ENCODE data around the gene ARMC2.

ARMC2 gene

DNA sequence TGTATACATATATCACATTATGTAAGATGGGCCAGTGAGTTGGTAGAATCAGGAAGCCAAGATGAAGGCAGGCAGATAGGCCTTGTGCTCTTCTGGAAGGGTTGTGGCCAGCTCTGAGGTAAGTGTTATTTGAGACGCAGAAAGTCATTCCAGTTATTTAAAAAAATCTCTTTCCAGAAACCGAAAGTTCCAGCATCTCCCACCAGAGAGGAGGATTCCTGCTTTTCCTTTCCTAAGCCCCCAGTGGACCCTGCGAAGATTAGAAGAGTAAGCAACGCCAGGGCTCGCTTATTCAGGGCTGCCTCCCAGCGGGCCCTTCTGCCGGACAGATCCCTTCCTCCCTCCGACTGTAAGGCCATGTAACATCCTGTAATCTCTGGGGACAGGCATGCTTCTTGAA is 20.4 kb downstream of the ARMC2 start:
- Mint-ChIP-seq H3K27ac (no peak overlapping the region), H3K9me3 (no peaks in the 10 kb centered on the region), H3K4me1 (peaks cover 13 to 23% of the 10 kb centered on the region in 2 donors), H3K27me3 (no peaks in the 10 kb centered on the region), H3K36me3 (peaks cover 11 to 25% of the 10 kb centered on the region in 2 donors), H3K4me3 (no peak overlapping the region)
- ATAC-seq (replicated peaks) (no peak), DNase-seq (no peak)

DNA sequence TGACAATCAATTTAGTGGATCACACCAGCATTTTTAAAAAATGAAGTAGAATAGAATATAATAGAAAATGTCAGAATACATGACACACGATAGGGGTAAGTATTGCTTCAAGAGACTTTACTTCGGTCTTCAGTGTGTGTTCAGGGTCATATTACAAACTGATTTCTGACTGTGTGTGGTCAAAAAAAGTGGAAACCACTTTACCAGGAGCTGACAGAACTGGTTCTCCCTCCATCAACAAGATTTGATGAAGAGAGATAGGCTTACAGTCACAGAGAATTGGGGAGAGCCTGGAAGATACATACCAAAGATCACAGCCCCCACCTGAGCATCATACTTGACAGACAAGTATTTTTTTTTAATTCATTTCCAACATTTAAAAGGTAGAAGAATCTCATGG is 21.7 kb downstream of the ARMC2 start:
- H3K36me3 Mint-ChIP-seq = peaks cover 7 to 16% of the 10 kb centered on the region in 2 donors
- no peak for DNase-seq
- peaks cover 20 to 35% of the 10 kb centered on the region in 2 donors for H3K4me1 Mint-ChIP-seq
- ATAC-seq (replicated peaks) = no peak
- no peaks in the 10 kb centered on the region for H3K9me3 Mint-ChIP-seq
- H3K27ac Mint-ChIP-seq = no peak overlapping the region
- no peaks in the 10 kb centered on the region for H3K27me3 Mint-ChIP-seq
- no peak overlapping the region for H3K4me3 Mint-ChIP-seq

DNA sequence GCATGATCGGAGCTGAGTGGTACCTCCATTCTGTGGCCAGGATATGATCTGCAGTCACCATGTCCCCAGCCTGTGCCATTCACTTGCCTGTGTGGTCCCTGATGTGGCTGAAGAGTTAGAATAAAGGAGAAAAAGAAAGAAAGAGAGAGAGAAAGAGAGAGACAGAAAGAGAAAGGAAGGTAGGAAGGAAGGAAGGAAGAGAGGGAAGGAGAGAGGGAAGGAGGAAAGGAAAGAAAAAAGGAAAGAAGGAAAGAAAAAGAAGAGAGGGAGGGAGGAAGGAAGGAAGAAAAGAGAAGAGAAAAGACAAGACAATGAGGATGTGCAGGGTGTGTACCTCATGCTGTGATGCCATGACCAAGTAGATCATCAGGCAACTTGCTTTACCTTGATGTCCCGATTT is 22.1 kb downstream of the ARMC2 start:
- Mint-ChIP-seq H3K4me1 (peaks cover 24 to 39% of the 10 kb centered on the region in 2 donors), H3K9me3 (no peaks in the 10 kb centered on the region), H3K27me3 (no peaks in the 10 kb centered on the region), H3K27ac (no peak overlapping the region), H3K4me3 (no peak overlapping the region), H3K36me3 (peaks cover 7 to 16% of the 10 kb centered on the region in 2 donors)
- DNase-seq (no peak), ATAC-seq (replicated peaks) (no peak)

DNA sequence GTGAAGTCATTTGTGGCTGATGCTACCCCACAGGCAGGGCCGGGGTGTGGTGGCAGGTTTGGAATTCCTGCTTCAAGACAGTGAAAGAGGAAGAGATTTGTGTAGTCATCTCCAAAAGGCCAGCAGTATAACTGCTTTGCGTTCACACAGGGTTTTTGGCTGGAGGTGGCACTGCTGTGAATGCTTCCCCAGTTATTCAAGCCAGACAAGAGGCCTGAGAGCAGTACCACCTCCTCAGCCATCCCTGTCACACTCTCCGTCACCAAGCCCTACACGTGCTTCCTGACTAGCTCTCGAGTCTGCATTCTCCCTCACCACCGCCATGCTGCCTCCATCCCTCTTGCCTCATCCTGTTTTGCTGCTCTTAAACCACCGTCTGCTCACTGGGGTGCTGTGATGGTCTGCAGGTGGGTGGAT is 23.9 kb downstream of the ARMC2 start:
- Mint-ChIP-seq H3K9me3 (no peaks in the 10 kb centered on the region), H3K4me1 (peaks cover 24 to 42% of the 10 kb centered on the region in 2 donors), H3K27me3 (no peaks in the 10 kb centered on the region), H3K27ac (no peak overlapping the region), H3K4me3 (peak overlapping the region in 1 of 2 donors; percentile 56), H3K36me3 (peaks cover 7 to 12% of the 10 kb centered on the region in 2 donors)
- DNase-seq (no peak), ATAC-seq (replicated peaks) (peak in 1 of 2 donors; percentile 5)

DNA sequence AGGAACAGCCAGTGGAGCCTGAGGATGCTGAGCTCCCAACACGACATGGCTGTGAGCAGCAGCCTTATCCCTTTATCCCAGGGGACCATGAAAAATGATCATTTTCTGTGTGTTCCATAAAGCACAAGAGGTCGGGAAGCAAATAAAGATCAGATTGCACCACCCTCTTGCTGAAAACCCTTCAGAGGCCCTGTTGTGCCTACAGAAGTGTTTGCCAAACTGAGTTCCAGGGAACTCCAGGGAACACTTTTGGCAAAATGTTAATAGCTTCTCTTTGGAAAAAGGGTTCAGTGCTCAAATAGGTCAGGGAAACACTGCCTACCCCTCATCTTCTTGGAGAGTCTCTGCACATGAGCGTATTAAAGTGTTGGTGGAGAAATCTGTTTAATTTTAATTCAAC is 24.4 kb downstream of the ARMC2 start:
- H3K9me3 Mint-ChIP-seq = no peaks in the 10 kb centered on the region
- peaks cover 6 to 12% of the 10 kb centered on the region in 2 donors for H3K36me3 Mint-ChIP-seq
- DNase-seq (no peak), ATAC-seq (replicated peaks) (no peak)
- H3K4me1 Mint-ChIP-seq = peaks cover 24 to 42% of the 10 kb centered on the region in 2 donors
- H3K4me3 Mint-ChIP-seq = peak overlapping the region in 1 of 2 donors; percentile 56
- no peaks in the 10 kb centered on the region for H3K27me3 Mint-ChIP-seq
- H3K27ac Mint-ChIP-seq = no peak overlapping the region

DNA sequence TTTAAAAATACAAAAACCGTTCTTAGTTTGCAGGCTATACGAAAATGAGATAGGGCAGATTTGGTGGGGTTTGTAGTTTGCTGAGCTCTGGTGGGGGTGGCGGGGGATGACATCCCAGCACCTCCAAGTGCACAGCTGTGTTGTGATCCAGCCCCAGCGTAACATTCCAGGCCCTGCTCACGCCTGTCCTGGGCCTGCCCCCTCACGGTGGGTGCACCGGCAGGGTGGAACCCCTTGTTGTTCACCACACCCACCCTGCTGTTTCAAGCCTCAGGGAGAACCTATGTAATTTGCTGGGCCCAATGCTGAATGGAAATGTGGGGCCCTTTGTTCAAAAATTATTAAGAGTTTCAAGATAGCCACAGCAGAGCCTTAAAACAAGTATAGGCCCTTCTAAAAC is 25.0 kb downstream of the ARMC2 start:
- H3K27ac Mint-ChIP-seq = no peak overlapping the region
- DNase-seq = no peak
- no peak for ATAC-seq (replicated peaks)
- H3K27me3 Mint-ChIP-seq = no peaks in the 10 kb centered on the region
- H3K4me3 Mint-ChIP-seq = no peak overlapping the region
- peaks cover 9 to 19% of the 10 kb centered on the region in 2 donors for H3K36me3 Mint-ChIP-seq
- peaks cover 26 to 42% of the 10 kb centered on the region in 2 donors for H3K4me1 Mint-ChIP-seq
- no peaks in the 10 kb centered on the region for H3K9me3 Mint-ChIP-seq

DNA sequence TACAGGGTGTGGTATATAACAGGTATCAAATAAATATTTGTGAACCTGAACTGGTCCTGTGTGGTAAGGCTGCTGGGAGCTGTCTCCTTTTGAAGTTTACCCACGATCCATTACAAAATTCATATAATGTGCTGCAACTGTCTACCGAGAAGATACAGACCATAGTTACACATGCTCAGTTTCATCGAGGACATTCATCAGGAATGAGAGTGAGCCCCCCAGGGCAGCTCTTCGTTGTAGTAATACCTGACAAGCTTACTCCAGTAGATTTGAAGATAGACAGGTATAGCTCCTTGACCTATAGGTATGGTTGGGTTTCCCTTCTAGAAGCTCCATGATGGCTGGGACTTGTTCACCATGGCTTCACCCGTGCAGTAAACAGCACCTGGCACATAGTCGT is 25.7 kb downstream of the ARMC2 start:
- peak overlapping the region; percentile 77 for H3K27ac Mint-ChIP-seq
- ATAC-seq (replicated peaks) (no peak), DNase-seq (no peak)
- H3K9me3 Mint-ChIP-seq = peaks cover 1 to 3% of the 10 kb centered on the region in 2 donors
- H3K4me3 Mint-ChIP-seq = peak overlapping the region; percentile 43 to 68
- peaks cover 26 to 42% of the 10 kb centered on the region in 2 donors for H3K4me1 Mint-ChIP-seq
- no peaks in the 10 kb centered on the region for H3K27me3 Mint-ChIP-seq
- peaks cover 13 to 24% of the 10 kb centered on the region in 2 donors for H3K36me3 Mint-ChIP-seq

DNA sequence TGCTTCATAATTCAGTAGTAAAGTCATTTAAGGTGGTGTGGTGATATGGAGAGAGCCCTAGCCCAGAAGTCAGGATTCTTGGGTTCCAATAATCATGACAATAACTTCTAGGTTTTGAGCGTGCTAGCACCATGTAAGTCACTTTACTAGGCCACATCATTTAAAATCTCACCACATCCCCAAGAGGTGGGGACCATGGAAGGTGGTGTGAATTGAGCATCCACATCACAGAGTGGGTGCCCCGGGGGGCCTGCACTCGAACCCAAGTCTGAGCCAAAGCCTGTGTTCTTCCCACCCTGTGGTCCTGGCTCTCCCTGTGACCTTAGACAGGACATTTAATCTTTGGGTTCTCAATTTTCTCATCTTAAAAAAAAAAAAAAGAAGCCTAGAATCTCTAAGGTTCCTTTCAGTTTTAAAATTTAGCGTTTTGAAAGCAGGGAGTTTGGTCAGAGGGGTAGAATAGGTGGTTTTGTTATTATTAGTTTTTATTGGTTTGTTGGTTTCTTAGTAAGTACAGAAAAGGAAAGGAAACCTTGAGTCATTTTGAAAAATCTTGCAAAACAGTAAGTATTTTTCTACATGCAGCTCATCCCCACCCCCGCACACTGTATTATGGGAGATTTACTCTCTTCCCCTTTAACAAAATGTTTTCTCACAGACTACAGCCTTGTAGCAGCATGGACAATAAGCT is 26.4 kb downstream of the ARMC2 start:
- Mint-ChIP-seq H3K4me3 (peak overlapping the region; percentile 43 to 68), H3K36me3 (peaks cover 16 to 30% of the 10 kb centered on the region in 2 donors), H3K9me3 (peaks cover 6% of the 10 kb centered on the region in 2 donors), H3K4me1 (peaks cover 26 to 42% of the 10 kb centered on the region in 2 donors), H3K27ac (peak overlapping the region; percentile 77), H3K27me3 (no peaks in the 10 kb centered on the region)
- ATAC-seq (replicated peaks) (peak; percentile 89 to 90), DNase-seq (peak; percentile 41)

DNA sequence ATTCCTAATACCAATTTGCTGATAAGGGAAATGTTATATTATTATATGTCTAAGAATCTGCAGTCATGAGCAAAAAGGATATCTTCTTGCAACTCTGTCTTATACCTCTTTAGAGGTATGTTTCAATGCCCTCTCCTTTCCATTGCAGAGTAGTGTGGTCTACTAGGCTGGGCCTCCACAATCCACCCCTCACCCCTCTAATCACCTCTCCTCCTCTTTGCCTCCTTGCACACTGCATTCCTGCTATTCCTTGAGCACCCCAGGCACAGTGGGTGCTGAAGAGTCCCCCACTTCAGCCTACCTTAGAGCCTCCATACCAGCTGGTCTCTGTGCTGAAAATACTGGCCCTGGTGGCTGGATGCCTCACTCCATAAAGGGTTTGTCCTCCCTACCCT is 26.9 kb downstream of the ARMC2 start:
- DNase-seq = no peak
- Mint-ChIP-seq H3K9me3 (peaks cover 6% of the 10 kb centered on the region in 2 donors), H3K27me3 (no peaks in the 10 kb centered on the region), H3K36me3 (peaks cover 19 to 34% of the 10 kb centered on the region in 2 donors), H3K4me1 (peaks cover 26 to 42% of the 10 kb centered on the region in 2 donors), H3K4me3 (peak overlapping the region; percentile 9 to 26), H3K27ac (peak overlapping the region; percentile 14)
- peak; percentile 49 to 50 for ATAC-seq (replicated peaks)

DNA sequence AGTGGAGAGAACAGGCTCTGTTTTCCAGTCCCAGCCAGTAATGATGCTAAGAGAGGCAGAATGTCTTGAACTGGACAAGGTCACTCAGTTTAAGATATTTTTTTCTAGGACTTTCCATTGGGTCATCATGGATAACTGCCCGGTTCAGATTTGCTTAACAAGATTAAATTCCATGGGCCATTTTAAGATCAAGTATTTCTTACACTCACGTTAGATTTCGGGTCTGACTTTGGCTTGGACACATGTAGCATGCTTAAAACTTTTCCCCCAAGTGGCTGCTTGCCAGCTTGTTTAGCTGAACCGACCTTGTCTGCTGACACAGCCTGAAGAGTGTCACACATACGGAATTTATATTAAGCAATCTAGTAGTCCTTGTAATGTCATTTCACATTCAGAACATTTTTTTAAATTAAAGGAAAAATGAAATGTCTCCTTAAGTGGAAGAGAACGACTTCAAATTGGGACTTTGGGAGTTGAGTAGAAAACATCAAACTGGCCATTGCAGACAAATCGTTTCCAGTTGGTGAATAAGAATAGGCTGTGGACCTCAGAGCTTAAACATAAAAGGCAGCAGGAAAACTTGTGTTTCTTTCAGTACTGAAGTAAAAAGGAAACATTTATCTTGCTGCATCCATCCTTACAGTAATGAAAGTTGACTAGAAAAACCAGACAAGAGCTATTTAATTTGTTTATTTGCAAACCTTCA is 29.0 kb downstream of the ARMC2 start:
- peaks cover 21 to 36% of the 10 kb centered on the region in 2 donors for H3K4me1 Mint-ChIP-seq
- peaks cover 6 to 10% of the 10 kb centered on the region in 2 donors for H3K9me3 Mint-ChIP-seq

DNA sequence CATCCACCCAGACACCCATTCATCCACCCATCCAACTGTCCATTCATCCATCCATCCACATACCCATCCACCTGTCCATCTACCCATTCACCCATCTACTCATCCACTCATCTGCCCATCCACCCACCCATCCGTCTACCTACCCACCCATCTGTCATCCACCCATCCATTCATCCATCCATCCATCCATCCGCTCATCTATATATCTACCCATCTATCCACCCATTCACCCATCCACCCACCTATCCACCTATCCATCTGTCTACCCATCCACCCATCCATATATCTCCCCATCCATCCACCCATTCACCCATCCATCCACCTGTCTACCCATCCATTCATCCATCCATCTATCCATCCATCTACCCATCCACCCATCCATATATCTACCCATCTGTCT is 30.7 kb downstream of the ARMC2 start:
- DNase-seq (no peak), ATAC-seq (replicated peaks) (no peak)
- peaks cover 8 to 10% of the 10 kb centered on the region in 2 donors for H3K9me3 Mint-ChIP-seq
- peaks cover 21 to 35% of the 10 kb centered on the region in 2 donors for H3K36me3 Mint-ChIP-seq
- no peak overlapping the region for H3K4me3 Mint-ChIP-seq
- H3K27ac Mint-ChIP-seq = no peak overlapping the region
- peaks cover 19 to 39% of the 10 kb centered on the region in 2 donors for H3K4me1 Mint-ChIP-seq
- no peaks in the 10 kb centered on the region for H3K27me3 Mint-ChIP-seq

More for the DNA sequence above, 29.0 kb downstream of the ARMC2 start:
- DNase-seq (no peak), ATAC-seq (replicated peaks) (no peak)
- Mint-ChIP-seq H3K27me3 (no peaks in the 10 kb centered on the region), H3K27ac (no peak overlapping the region), H3K4me3 (no peak overlapping the region), H3K36me3 (peaks cover 21 to 38% of the 10 kb centered on the region in 2 donors)

DNA sequence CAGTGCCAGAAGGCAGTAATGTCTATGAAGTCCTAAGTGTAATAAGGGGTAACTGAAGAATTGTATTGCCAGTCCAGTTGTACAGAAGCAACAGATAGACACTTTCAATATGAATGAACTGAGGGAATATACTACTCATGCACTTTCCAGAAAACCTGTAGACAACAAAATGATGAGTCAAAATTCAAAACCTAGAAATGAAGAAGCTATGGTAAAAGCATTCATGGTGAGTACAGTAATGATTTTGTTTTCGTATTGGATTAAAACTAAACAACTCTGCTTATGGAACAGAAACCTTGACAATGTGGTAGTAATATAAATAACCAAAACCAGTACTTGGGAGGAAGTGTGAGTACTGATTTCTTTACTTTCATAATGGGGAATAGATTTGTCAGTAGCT is 35.0 kb downstream of the ARMC2 start:
- Mint-ChIP-seq H3K36me3 (peaks cover 17 to 30% of the 10 kb centered on the region in 2 donors), H3K4me3 (no peak overlapping the region), H3K27ac (peak overlapping the region; percentile 56), H3K4me1 (peaks cover 18 to 33% of the 10 kb centered on the region in 2 donors), H3K27me3 (no peaks in the 10 kb centered on the region), H3K9me3 (peaks cover 8 to 10% of the 10 kb centered on the region in 2 donors)
- DNase-seq (no peak), ATAC-seq (replicated peaks) (peak; percentile 93 to 94)

DNA sequence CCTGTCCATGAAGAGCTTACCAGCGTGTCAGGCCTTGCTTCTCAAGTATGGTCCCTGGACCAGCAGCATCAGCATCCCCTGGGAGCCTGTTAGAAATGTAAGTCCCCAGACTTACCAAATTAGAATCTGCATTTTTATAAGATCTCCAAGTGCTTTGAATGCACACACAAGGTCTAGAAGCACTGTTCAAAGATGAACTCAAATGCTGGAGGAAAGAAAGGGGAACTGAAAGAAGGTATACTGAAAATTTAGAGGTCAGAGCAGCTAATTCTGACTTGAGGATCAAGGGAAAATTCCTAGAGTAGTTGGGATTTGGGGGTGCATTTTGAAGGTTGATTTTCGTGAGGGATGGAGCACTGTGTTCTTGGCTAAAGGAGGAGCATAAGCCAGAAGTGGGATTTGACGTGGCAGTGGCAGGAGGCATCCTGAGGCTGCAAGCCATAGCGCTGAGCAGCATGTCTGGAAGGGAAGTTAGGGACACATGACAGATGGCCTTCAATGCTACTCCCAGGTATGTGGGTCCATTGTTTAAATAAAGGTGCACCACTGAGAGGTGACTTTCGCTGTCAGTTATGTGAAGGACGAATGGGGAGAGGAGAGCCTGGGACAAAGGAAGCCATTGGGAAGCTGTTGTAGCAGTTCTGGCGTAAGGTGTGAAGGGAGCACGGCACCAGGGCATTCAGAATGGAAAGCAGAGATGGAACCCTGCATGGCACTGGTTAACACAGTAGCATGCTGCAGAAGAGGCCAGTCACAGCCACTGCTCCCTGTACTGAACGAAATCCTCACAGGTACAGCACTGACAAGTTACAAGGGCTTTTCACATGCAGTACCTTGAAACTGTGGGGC is 36.2 kb downstream of the ARMC2 start:
- Mint-ChIP-seq H3K4me1 (peaks cover 17 to 33% of the 10 kb centered on the region in 2 donors), H3K4me3 (peak overlapping the region; percentile 4 to 5), H3K9me3 (peaks cover 2 to 4% of the 10 kb centered on the region in 2 donors), H3K27me3 (no peaks in the 10 kb centered on the region), H3K27ac (no peak overlapping the region), H3K36me3 (peaks cover 8 to 19% of the 10 kb centered on the region in 2 donors)
- ATAC-seq (replicated peaks) = peak; percentile 22 to 38
- no peak for DNase-seq

DNA sequence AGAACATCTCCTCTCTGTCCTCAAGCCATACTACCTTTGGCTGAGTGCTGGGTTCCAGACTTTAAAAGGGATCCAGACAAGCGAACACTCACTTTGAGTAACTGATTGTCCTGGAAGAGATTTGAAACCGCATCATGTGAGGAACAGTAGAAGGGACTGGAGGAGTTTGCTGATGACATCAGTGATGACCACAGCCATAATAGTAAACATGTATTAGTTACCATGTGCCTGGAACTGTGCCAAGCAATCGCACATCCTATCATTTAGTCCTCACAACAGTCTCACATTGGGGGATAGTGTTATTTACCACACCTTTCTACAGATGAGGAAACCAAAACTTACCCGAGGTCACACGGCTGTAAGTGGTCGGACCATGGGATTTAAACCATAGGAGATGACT is 39.8 kb downstream of the ARMC2 start:
- H3K9me3 Mint-ChIP-seq = no peaks in the 10 kb centered on the region
- no peaks in the 10 kb centered on the region for H3K36me3 Mint-ChIP-seq
- DNase-seq = no peak
- H3K4me3 Mint-ChIP-seq = no peak overlapping the region
- H3K4me1 Mint-ChIP-seq = peaks cover 12 to 17% of the 10 kb centered on the region in 2 donors
- no peak overlapping the region for H3K27ac Mint-ChIP-seq
- ATAC-seq (replicated peaks) = no peak
- no peaks in the 10 kb centered on the region for H3K27me3 Mint-ChIP-seq

All from stimulated activated naive B cell treated with anti-CD40 and anti-IgM and Interleukin-4, amounts not matched to agents 10 μg/mL and 1 μg/mL and 100 μg/mL, for 72 hours (primary cell).